HG03520 (cell line): ENCODE data around the gene DDR2.

Experiments
- ATAC-seq: cut with Tn5 transposase; IDR thresholded peaks from one replicate; pipeline ENCODE4 v1.9.1; 2021; ENCODE audit warnings: mild to moderate bottlenecking, moderate library complexity; ENCODE audit not compliant: unreplicated experiment

DDR2 gene

DNA sequence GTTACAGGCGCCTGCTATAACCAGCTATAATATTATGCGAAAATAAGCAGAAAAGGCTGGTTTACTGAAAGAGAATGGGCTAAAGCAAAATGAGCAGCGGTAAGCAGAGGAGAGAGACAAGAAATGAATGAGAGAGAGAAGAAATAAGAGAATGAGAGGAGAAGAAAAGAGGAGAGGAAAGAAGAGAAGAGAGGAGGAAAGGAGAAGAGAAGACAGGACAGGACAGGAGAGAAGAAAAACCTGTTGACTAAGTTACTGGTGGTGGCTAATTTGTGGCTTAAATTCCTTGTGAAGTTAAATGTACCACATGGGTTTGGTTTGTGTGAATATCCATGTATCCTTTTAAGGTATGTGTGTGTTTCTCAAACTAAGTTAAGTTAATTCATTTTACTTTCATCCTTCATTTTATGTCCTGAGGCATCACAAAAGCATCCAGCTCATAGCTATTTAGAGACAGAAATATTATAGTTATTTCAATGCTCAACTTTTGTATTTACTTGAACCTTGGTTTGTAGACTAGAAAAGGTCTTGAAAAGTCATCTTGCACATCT lies 3.1 kb upstream of the DDR2 start:
- ATAC-seq: no peak

DNA sequence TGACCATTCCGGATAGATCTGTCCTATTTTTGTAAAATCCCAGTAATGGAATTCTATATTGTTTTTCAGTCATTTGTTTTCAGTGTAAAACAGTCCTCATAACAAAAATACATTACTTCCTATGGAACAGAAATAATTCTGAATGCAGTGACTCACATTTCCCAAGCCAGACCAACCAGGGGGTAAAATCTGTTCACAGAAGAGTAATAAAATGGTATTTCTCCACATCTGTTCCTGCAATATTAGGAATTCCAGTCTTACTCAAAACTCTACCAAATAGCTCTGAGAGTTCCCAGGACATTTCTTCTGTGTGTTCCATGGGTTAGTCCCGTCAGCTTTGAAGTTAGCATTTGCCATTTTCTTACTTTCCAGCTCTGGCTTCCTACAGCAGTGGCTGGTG lies 2.6 kb upstream of the DDR2 start:
- no peak for ATAC-seq

DNA sequence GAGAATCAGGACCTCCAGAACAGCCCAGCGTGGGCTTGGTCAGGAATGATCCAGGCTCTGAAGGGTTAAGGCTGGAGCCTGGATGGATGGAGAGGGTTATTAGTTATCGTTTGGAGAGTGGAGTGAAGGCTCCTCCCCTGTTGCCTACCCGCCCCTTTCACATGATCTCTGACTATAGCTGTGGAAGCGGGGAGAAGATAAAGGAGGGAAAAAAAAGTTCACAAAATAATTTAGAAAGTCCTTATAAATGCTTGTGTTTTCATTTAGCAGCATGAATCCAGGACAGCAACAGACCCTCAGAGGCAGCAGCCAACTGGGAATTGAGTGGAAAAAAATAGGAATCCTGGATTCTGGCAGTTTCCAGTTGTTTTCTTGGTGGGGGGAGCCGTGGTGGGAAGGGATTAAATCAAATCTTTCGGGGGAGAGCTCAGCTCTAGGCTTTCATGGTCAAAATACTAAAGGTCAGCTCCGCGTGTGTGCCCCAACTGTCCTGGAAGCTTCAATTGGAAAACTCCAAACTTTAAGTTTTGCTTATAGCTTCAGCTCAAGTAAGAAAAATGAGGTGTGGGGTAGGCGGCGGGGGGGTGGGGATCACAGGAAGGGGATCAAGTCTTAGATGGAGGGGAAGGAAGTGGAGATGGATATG lies 595 bp upstream of the DDR2 start:
- no peak for ATAC-seq

DNA sequence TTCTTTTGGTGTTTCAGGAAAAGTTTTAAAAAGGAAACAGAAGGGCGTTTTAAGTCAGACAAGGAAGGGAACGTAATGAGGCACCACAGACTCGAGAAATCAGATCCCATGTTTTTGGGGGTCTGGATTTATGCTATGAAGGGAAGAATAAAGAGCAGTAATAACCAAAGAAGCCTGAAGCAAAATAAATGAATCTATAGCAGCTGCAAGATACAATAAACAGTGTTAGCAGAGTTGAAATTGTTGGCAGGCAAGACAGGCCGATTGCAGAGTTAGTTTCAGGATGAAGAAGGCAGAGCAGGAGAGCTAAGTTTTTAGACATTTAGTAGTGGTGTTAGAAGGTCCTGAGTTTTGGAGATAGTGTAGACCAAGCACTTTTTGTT lies 425 bp downstream of the DDR2 start:
- ATAC-seq: no peak

DNA sequence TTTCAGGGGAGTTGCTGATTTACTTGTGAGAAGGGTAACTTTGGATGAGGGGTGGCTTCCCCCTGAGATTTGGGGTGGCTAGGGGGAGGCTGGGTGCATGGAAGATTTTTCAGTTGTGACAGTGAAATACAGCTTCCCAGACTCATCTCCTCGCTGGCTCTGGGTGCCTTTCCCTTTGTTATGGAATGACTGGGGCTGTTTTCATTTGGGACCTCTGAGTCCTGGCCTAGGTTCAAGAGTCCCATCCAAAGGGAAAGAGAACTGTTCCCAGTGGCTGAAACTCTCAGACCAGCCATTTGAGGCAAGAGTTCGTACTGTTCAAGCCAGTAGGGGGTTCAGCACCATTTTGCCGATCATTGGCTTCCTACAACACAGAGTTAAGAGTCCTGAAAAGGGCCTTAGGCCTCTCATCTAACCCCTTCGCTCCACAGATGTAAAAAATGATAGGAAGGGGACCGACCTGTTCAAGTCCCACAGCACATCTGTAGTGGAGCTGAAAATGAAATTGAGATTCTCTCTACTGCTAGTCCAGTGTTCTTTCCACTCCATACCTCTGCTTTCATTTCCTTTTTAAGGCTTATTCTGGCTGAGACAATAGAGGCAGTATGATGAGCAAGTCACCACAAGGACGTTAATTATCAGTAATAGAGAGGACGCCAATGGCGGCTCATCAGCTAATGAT lies 958 bp downstream of the DDR2 start:
- peak; percentile 52 for ATAC-seq

DNA sequence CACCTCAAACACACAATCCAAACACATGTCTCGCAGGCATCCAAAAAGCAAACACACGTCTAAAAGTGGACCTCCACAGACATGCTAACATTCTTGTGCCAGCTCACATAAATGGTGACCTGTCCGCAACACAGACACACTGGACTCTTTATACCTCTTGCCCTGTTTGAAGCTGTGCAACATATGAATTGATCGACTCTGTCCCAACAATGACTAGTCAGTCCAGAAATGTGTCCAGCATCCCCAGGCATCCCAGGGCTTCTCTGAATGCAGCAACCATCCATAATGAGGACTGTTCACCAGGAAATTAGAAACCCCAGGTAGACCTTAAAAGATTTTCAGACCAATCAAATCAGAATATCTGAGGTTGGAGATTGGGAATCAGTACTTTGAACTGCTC lies 3.2 kb downstream of the DDR2 start:
- no peak for ATAC-seq

DNA sequence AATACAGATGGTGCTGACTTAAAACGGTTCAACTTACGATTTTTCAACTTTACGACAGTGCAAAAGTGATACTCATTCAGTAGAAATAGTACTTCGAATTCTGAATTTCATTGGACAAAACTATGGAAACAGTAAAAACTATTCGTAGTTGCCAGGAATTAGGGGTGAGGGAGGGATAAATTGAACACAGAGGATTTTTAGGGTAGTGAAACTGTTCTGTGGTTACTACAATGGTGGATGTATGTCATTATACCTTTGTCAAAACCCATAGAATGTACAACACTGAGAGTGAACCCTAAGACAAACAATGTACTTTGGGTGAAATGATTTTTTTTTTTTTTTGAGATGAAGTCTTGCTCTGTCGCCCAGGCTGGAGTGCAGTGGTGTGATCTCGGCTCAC lies 7.5 kb downstream of the DDR2 start:
- peak; percentile 86 for ATAC-seq

DNA sequence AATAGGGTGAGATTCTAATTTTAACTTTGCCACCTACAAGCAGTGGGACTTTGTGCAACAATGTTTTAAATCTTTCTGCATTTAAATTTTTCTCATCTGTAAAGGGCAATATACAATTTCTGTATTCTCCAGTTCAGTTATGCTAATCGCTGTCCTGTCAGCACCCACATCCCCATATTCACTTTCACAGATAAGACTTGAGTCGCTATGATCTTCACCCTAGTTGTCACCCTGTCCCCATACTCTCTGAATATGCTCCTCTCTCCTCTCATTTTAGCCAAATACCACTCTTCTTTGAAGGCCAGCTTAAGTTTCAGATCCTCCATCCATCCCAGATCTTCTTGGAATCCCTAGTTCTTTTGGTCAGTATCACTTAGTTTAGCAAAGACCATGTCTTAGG lies 8.8 kb downstream of the DDR2 start:
- ATAC-seq: no peak

DNA sequence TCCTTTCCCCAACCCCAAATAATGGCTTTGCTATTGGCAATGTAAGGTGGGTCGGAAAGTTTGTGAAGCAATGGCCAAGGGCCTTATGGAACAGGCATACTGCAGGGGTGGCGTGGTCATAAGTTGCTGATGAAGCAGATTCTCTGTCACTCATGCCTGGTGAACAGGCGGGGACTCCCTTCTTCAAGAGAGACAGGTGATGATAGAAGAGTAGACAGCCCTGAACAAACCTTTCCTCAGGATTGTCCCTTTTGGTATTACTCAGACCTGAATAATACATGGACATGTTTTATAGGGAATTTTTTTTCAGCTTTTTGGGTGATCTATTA lies 12.7 kb downstream of the DDR2 start:
- ATAC-seq: no peak

DNA sequence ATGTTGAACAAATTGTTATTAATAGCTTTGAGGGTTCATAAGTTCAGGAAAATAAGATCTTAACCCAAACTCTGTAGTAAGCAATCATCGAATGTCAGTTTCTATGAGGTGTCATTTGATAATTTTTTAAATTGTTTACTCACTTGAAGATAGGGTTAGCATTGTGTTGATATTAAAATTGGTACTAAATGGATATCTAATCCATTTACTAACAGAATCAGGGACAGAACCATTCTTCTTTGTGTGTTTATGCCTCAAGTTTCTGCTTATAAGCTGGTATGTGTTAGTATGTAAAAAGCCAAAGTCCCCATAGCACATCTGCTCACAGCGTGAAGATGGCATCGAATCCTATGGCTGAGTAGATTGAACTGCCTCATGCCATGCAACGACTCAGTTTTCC lies 13.4 kb downstream of the DDR2 start:
- ATAC-seq: no peak

DNA sequence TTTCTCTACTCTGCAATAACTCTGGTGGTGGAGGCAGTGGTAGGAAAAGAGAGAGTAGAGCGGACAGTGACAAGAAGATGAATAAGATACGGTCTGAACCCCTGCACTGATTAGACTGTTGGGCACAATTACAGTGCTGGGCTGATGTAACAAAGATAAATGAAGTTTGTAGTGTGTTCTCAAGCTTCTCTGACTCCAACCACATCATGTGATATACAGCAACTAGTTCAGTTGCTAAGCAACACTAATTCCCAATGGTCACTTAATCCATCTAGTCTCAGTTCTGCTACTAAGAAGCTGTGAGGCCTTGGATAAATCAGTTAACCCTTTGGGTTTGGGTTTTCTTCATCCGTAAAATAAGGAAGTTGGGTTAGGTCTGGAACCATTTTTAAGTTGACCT lies 17.3 kb downstream of the DDR2 start:
- ATAC-seq: no peak

DNA sequence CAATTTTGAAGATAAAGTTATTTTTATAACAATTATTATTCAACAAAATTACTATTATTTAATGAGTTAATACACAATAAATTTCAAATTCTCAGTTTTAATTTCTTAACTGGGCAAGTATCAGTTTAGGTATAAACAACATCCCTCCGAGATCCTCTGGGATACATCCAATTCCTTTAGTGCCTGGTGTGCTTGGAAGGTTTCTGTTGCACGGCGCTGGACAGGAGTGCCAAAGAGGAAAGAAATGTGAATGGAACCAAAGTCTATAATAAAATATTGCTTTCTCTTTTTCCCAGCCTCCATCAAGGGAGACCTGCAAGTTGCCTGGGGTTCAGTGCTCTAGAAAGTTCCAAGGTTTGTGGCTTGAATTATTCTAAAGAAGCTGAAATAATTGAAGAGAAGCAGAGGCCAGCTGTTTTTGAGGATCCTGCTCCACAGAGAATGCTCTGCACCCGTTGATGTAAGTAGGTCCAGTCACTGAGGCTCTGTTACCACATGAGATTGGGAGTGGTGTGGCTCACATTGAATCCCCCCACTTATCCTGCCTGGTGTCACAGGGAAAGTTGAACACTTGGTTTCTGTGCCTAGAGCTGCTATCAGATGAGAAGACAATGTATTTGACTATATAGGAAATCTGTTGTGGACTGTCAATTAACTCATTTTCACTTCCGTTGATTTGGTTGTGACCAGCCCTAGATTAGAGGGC lies 22.8 kb downstream of the DDR2 start:
- ATAC-seq: no peak

DNA sequence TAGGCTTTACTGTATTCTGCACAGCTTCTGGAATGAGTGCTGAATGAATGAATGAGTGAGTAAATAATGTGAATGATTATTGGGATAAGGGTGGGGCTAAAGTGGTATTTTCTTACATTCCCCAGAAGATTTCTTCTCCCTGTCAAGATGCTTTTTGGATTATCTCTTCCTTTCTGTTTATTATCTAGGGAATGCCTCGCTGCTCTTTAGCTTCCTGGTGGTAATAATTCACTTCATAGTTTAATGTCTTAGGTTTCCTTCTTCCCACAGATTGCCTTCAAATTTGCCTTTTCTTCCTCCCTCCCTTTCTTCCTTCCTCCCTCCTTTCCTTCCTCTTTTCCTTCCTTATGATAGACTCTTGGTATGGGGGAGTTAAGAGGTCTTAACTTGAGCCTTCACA lies 24.0 kb downstream of the DDR2 start:
- ATAC-seq: no peak

DNA sequence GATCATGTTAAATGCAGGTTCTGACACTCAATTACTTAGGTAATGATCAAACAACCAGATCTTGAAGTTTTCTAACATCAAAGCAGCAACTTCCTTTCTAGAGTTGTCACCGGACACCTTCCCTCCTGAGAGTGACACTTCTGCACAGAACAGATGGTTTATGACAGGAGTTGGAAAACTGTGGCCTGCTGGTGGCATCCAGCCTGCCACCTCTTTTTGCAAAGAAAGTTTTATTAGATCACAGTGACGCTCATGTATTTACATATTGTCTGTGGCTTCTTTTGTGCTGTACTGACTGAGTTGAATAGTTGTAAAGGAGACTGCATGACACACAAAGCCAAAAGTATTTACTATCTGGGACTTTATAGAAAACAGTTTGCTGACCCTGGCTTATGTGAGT lies 28.3 kb downstream of the DDR2 start:
- no peak for ATAC-seq

DNA sequence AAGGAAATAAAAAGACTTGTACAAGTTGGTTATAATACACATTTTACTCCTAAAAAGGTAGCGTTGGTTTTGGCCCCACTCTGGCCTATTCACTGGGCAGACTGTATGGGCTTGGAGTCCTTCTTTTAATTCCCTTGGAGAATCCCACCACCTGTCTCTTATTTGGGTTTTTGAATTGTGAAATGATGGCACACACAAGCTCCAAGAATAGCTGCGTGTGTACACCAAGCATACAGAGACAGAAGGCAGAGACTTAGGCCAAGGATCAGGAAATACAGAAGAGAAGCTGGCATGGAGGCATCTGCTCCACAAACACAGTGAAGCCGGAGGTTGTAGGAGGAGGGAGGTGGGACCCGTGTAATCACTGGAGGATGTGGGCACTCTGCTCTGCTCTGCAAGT lies 29.1 kb downstream of the DDR2 start:
- ATAC-seq: no peak

DNA sequence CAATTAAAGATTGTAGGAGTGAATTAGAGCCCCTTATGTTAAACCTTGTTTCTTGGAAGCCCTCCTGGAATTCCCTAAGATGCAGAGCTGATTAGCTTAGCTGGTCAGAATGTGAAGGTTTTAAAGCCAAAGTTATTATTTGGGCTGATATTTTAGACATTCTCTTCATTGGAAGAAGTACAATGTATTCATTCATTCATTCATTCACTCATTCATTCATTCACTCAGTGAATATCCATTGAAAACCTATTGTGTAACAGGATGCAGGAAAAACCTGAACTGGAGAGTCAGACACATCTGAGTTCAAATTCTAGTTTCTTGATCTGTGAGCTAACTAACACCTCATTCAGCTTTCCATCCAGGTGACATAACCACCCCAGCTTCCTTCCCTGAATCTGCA lies 29.7 kb downstream of the DDR2 start:
- ATAC-seq: no peak

DNA sequence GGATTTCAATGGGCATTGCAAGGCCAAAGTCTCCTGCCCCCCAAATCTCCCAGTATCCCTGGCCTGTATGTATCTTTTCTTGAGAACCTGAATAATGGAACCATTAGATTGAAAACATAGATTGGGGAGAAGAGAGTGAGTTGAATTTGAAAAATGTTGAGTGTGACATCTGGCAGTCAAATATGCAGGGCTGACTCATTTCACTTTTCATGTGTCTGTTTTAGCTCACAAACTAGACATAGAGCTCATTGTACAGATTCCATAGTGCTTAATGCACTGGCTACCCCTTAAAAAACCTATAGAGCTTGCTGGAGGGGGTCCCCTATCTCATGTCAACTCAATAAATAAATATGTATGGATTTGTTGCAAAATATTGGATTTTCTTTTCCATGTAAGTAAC lies 30.8 kb downstream of the DDR2 start:
- no peak for ATAC-seq

DNA sequence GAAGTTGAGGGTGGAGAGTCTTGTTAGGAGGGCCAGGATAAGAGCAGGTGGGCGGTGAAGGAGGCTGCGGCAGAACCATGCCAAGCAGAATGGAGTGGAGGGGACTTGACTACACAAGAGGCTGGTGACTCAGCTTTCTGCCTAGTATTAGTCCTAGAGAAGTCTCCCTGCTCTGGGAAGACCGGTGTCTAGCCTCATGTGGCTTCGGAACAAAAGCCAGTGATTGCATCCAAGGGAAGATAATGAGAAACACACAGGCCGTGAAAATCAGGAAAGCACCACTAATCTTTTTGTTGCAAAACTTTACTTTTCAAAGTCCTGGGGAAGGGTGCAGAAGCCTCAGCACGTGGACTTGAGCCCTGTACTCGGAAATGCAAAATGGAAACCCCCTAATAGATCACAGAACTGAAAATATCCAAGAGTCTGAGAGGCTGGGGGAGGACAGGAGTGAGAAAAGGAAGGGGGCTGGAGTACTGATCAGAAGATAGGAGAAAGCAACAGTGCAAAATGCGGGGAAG lies 31.4 kb downstream of the DDR2 start:
- no peak for ATAC-seq

DNA sequence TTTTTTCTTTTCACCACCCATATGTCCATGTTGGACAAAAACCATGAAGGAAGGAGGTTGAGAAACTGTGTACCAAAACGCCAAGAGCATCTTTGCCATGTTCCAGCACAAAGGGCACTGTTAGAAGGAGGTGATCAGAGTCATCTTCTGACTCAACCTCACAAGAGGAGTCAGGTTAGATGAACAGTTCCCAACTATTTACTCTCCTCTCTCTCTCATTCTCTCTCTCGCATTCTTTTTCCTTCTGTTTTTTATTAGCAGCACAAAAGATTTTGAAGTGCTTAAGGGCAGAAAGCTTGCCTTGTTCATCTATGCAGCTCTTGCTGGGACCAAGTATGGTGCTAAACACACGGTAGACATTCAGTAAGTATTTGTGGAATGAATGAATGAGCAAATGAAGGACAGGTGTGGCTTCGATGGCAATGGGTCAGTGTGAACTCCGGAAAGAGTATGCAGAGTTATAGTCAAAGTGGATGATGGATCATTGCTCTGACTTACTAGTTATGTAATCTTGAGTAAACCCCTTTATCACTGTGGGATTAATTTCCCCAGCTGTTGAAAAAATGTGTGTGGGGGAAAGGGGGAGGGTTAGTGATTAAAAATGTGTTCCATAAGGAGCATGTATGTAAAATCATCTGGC lies 33.9 kb downstream of the DDR2 start:
- ATAC-seq: no peak

DNA sequence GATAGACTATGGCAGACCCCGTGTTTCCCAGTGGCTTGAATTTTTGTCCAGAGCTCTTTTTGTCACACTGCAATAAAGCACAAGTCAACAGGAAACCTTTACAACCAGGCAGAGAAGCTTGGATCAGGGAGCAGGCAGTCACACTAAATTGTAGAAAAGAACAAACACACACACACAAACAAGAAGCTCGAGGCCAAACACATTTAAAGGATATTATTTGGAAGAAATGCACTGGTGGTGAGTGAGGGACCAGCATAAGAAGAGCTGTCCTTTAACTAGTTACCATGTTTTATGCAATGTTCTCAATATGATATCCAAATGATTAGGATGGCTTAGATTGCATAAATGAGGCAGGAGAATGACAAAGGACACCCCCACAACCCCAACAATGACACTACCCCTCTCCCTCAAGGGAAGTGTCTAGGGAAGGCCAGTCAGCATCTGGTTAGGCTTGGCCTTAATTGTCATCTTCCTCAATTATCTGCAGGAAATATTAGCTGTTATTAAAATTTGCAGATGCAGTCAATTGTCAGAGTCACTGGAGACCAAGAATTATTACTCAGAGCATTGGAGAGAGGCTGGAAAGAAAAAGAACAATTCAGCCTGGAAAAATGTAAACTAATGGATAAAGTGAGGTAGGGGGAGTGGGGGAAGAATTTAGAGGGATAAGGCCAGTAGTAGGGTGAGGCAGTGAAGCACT lies 35.3 kb downstream of the DDR2 start:
- ATAC-seq: no peak
